Measurements from ENCODE around the gene PIAS4.

GRCh38 chr19:4067396-4068046 is 60.0 kb downstream of the PIAS4 start:
- TF ChIP-seq CTCF (IDR thresholded peaks at IDR 0.05) (no peak), POLR2A (IDR thresholded peaks at IDR 0.05) (no peak)
